ENCODE measurements around the gene ZNF362.

Gene ZNF362

DNA sequence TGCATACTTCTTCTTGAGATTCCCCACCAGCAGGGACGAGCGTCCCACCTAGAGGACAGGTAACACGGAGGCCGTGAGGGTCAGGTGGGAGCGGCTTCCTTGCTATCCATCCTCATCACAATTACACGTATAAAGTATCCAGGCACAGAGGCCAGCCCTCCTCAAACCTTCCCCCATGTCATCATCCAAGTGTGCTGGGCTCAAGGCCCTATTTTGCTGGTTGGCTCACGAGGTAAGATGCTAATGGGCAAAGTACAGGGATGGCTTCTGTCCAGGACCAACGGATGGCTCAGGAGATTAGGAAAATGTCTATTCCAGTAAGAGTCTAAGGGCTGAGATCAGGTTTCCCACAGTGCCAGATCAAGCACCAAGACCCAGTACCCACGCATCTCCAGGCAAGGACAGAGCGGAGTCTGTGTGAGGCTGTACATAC lies 76.1 kb downstream of the ZNF362 start:
- no peak for TF ChIP-seq JUND (IDR thresholded peaks at IDR 0.05; ENCODE audit: low read depth)
- in situ Hi-C loops (cut with HindIII; ENCODE audit: low pct_unique_long_range_greater_than_20kb, low sequenced_read_pairs): no loop called here
- DNase-seq (ENCODE audit: low read depth in 1 of 2, low spot score in 1 of 2): no peak

DNA sequence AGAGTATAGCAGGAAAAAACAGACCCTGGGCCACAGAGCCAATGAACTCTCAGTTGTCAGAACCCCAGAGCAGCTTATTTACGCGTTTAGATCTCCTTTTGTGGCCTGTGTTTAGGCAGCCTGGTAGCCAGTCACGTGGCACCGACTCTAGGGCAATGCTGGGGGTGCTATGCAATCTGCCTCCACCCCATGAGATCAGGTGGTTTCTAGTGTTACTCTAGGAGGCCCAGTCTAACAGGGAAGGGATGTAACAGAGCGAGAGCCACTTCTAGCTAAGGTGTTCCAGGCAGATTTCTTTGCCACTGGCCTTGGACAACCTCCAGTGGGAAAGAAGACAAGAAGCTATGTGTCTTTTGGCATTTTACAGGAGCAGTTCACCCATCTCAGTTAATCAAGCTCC lies 76.6 kb downstream of the ZNF362 start:
- no peak for DNase-seq (ENCODE audit: low read depth in 1 of 2, low spot score in 1 of 2)
- in situ Hi-C loops (cut with HindIII; ENCODE audit: low pct_unique_long_range_greater_than_20kb, low sequenced_read_pairs): no loop called here
- no peak for TF ChIP-seq JUND (IDR thresholded peaks at IDR 0.05; ENCODE audit: low read depth)

DNA sequence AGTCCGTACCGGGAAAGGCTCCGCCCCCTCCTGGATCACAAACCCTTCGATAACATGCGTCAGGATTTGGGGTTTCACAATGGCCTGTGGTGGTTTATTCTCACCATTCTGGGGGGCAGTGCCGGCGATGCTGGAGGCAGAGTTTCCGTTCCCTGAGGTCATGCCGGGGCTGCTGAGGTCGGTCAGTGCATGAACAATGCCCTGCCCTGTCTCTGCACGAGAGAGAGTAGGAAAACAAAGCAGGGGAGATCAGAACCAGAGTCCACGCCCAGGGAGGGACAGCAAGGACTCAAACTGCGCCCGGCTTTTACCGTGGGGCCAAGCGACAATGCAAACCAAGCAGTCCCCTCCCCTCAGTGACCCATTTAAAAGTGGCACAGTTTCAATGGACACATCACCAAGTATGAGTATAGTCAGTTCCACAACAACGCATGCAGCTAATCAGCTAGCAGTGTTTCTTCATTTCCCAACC lies 77.8 kb downstream of the ZNF362 start:
- DNase-seq (ENCODE audit: low read depth in 1 of 2, low spot score in 1 of 2): no peak
- in situ Hi-C loops (cut with HindIII; ENCODE audit: low pct_unique_long_range_greater_than_20kb, low sequenced_read_pairs): no loop called here
- TF ChIP-seq JUND (IDR thresholded peaks at IDR 0.05; ENCODE audit: low read depth): no peak

DNA sequence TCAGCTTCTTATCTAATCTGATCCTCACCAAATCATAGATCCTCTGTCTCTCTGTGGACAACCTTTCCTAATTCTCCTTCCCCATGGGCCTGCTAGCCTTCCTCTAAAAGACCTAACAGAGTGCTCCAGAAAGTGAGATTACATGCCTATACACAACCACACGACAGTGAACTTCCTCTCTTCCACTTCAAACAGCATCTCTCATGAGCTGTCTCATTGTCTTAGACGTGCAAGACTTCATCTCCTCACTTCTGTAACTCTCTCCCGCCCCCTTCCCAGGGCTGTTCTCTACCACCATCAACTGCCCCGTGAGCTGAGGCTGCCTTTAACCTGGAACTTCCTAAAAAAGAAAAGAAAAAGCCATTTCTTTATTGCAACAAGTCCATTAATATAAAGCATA lies 78.7 kb downstream of the ZNF362 start:
- in situ Hi-C loops (cut with HindIII; ENCODE audit: low pct_unique_long_range_greater_than_20kb, low sequenced_read_pairs): no loop called here
- DNase-seq (ENCODE audit: low read depth in 1 of 2, low spot score in 1 of 2): no peak
- TF ChIP-seq JUND (IDR thresholded peaks at IDR 0.05; ENCODE audit: low read depth): no peak

DNA sequence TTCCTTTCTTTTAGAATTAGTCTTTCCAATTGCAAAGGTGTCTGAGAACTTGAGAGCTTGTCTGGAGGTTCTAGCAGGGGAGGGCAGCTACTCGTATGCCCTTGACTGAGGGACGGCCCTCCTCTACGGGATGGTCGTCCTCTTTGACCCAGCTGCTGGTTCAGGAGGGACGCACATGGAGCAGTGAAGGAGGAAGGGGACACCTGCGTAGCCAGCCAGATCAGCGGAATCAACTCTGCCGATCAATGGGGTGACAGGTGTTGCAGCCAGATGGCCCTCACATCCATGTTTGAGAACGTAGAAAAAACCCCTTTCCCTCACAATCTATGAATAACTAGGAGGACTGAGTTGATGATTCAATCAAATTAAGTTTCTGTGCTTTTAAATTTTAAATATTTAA lies 80.3 kb downstream of the ZNF362 start:
- in situ Hi-C loops (cut with HindIII; ENCODE audit: low pct_unique_long_range_greater_than_20kb, low sequenced_read_pairs): no loop called here
- DNase-seq (ENCODE audit: low read depth in 1 of 2, low spot score in 1 of 2): no peak
- TF ChIP-seq JUND (IDR thresholded peaks at IDR 0.05; ENCODE audit: low read depth): no peak

DNA sequence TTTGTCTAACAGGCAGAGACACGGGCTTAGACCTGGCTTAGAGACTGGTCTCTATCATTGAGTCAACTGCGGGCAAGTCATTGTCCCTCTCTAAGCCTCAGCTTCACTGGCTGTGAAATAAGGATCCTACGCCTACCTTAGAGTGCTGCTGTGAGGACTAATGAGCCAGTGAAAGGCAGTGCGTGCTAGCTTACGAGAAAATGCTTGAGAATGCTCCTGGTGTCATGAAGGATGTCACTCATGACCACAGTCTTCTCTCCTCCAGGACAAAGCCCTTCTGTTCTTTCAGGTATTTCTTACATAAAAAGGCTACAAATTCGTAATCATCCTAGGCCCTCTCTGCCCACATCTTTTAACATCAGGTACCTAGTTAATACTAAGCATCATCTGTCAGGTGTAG lies 81.1 kb downstream of the ZNF362 start:
- DNase-seq (ENCODE audit: low read depth in 1 of 2, low spot score in 1 of 2): no peak
- in situ Hi-C loops (cut with HindIII; ENCODE audit: low pct_unique_long_range_greater_than_20kb, low sequenced_read_pairs): no loop called here
- TF ChIP-seq JUND (IDR thresholded peaks at IDR 0.05; ENCODE audit: low read depth): no peak

DNA sequence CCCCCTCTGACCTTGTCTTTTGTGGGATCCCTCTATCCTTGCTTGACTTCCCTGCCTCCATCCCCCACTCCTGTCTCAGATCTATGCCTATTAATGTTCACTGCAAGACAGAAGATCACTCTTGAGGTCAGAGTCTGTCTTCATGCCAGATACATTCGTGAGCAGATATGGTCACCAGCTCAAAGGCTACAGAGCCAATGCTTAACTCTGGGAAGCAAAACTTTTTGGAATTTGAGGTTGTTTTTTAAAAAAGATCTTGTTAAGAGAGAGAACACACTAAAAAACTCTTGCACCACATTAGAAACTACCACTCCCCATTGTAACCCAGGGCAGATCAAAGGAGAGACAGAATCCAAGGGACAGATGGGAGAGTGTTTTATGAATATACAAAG lies 81.8 kb downstream of the ZNF362 start:
- TF ChIP-seq JUND (IDR thresholded peaks at IDR 0.05; ENCODE audit: low read depth): no peak
- DNase-seq (ENCODE audit: low read depth in 1 of 2, low spot score in 1 of 2): no peak
- in situ Hi-C loops (cut with HindIII; ENCODE audit: low pct_unique_long_range_greater_than_20kb, low sequenced_read_pairs): no loop called here

DNA sequence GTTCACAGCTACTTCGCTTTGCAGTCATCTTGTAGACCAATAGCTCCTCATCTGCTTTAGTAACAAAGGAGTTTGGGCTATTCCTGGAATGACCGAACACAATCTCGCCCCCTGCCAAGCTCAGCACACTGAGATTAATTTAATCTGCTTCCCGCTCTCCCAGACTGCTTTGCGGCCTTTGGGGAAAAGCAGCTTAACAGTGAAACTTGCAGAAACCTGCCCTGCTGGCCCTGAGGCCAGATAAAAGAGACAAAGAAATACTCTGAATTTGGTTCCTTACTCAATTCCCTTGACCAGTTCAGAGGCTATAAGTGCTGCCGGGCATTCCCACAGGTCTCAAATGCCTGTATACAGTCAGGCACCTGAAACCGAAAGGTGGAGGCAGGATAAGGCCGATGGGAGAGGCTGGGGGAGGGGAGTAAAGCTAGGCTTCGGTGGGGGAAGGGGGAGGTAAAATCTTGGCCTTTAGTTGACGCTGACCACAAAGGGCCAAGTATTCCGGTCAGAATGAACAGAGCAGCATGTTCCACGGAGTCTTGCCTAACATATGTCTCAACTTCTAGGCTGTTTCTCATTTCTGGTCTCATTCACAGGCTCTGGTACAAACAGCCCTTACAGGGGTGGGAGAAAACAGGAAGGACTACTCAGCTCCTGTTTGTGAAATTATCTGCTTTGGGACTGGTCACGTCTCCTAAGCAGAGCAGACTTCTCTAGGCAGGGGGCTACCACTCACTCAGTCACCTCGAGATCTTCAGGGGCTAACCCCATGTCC lies 82.3 kb downstream of the ZNF362 start:
- DNase-seq (ENCODE audit: low read depth in 1 of 2, low spot score in 1 of 2): peak in 1 of 2 experiments; percentile 49
- TF ChIP-seq JUND (IDR thresholded peaks at IDR 0.05; ENCODE audit: low read depth): no peak
- in situ Hi-C loops (cut with HindIII; ENCODE audit: low pct_unique_long_range_greater_than_20kb, low sequenced_read_pairs): no loop called here

DNA sequence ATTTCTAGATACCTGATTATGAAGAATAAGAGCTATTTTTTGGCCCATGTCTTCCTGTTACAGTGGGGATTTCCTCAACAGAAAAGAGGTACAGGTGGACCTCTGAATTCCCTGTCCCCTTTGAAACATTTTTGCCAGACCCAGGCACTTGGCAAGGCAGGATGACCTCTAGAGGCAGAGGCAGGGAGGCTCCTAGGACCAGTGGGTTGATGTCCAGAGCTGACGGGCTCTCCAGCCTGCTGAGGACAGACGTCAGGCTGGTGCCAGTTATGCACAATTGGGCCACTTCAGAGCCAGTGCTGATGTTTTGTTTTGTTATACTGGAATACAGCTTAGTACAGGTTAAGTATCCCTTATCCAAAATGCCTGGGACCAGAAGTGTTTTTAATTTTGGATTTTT lies 83.1 kb downstream of the ZNF362 start:
- in situ Hi-C loops (cut with HindIII; ENCODE audit: low pct_unique_long_range_greater_than_20kb, low sequenced_read_pairs): no loop called here
- TF ChIP-seq JUND (IDR thresholded peaks at IDR 0.05; ENCODE audit: low read depth): no peak

DNA sequence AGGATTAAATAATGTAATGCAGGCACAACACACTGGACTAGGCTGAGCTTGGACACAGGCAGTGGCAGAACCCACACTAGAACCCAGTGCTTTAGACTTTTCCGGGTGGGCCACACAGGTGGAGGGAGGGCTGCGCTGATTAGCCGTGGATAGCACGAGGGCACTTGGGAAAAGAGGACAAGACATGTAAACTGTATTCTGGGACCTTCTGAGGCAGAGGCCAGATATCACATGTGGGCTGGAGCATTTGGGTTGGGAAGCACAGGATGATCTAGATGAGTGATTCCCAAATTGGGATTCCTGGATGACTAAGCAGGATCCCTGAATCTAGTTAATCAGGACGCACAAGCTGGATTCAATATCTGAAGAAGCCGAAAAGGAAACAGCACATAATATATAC lies 84.9 kb downstream of the ZNF362 start:
- in situ Hi-C loops (cut with HindIII; ENCODE audit: low pct_unique_long_range_greater_than_20kb, low sequenced_read_pairs): no loop called here
- TF ChIP-seq JUND (IDR thresholded peaks at IDR 0.05; ENCODE audit: low read depth): no peak
- DNase-seq (ENCODE audit: low read depth in 1 of 2, low spot score in 1 of 2): no peak

More for the DNA sequence above, 83.1 kb downstream of the ZNF362 start:
- DNase-seq (ENCODE audit: low read depth in 1 of 2, low spot score in 1 of 2): peak in 1 of 2 experiments; percentile 20

DNA sequence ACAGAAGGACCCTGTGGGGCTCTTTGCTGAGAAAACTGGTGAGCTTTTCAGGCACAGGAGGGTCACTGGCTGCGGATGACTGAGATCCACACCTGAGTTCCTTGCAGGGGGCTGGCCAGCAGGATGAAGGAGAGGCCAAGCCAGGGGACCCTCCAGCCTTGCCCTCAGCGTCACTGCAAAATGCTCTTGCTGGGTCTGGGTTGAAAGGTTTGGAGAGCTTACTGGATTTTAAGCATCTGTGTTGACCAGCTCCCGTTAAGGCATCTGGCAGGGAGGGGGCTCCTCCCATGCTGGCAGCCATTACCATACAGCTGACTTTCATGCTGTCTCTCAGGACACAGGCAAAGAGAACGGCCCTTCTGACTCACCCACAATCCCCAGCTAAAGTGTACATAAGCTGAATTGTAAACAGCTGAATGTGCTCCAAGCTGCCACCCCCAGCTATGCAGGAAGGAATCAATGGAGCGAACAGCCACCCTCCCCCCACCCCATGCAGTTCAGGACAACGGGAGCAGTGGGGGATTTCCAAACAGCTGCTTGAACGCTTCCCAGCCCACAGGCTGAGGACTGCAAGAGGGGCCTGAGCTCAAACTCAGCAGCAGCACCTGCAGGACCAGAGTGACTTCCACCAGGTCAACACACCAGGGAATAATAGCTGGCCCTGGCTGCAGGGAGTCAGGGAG lies 85.9 kb downstream of the ZNF362 start:
- in situ Hi-C loops (cut with HindIII; ENCODE audit: low pct_unique_long_range_greater_than_20kb, low sequenced_read_pairs): no loop called here
- DNase-seq (ENCODE audit: low read depth in 1 of 2, low spot score in 1 of 2): peak; percentile 32 to 76
- TF ChIP-seq JUND (IDR thresholded peaks at IDR 0.05; ENCODE audit: low read depth): no peak

DNA sequence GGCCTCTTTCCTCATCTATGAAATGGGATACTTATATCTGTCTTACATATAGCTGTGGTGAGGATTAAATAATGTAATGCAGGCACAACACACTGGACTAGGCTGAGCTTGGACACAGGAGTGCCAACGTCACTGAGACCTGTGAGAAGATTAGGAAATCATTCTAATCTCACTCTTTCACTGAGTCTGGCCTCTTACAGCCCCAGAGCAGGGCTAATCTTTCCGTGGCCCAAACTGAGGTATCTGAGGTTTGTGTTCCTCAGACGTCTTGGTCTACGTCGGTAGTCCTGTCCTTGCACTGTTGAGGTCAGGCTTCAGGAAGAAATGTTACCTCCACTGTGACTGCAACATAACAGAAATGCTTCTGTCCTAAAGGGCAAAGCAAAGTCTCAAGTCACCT lies 87.2 kb downstream of the ZNF362 start:
- in situ Hi-C loops (cut with HindIII; ENCODE audit: low pct_unique_long_range_greater_than_20kb, low sequenced_read_pairs): no loop called here
- no peak for TF ChIP-seq JUND (IDR thresholded peaks at IDR 0.05; ENCODE audit: low read depth)
- no peak for DNase-seq (ENCODE audit: low read depth in 1 of 2, low spot score in 1 of 2)

DNA sequence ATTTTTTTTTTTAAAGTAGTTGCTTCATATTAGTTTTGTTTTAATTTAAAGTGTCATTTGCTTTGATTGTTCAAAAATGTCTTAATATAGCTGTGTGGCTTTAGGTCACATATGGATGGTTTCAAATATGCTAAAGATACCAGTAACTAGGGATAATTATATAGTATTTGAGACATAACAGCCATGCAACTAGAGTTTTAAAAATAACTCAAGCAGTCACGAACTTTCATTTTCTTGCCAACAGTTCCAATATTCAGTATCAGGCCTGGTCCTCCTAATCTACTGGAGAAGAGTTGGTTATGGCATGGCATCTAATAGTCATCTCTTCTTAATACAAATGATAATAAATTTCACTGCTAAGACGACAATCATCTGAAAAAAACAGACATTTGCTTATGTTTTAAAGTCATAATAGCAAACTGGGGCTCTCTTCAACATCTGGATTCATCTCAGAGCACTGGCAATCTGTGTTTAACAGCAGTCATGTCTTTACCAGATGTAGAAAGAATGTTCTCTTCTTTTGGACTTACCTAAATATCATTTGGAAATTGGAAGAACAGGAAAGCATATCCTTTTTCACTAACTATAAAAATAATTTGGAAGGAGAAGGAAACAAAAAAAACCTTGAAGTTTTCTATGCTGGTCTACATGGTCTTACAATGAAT lies 88.7 kb downstream of the ZNF362 start:
- no peak for DNase-seq (ENCODE audit: low read depth in 1 of 2, low spot score in 1 of 2)
- no peak for TF ChIP-seq JUND (IDR thresholded peaks at IDR 0.05; ENCODE audit: low read depth)
- in situ Hi-C loops (cut with HindIII; ENCODE audit: low pct_unique_long_range_greater_than_20kb, low sequenced_read_pairs): no loop called here

Data from T47D (cell line).